Activated T-cell treated with anti-CD3 and anti-CD28 coated beads, Interleukin-2, amount 50 U/mL, for 72 hours (primary cell): ENCODE results near the gene GBP6. TPM values are rescaled to one million over a fixed set of nuclear protein-coding genes. Genes with fewer than 3 reads are reported as not detected.

Source experiments
- total RNA-seq, 2 donors: library from RNA; stranded (reverse); gene quantifications; one replicate each; pipeline ENCODE4 v1.2.3, GENCODE V29; 2022

GBP6 gene
- total RNA-seq, 2 donors from 2014 or later, result 2.8 to 3.3 TPM

Other genes with a start within 250 kb of the GBP6 start
- gene GBP2, start 237.9 kb upstream of the GBP6 start, total RNA-seq, result 100 to 1,000 TPM; 309 to 356 TPM
- under 1 TPM in 1 of 2 donors, not detected in 1; 0.23 TPM for gene GBP7, start 188.1 kb upstream of the GBP6 start, total RNA-seq
- gene GBP4, start 165.1 kb upstream of the GBP6 start, total RNA-seq, result 10 to 100 TPM; 37.7 to 60.6 TPM
- gene GBP5, start 91.2 kb upstream of the GBP6 start, total RNA-seq, result 100 to 1,000 TPM; 135 to 209 TPM
- 10 to 100 TPM; 33.8 to 38.9 TPM for gene LRRC8B, start 160.8 kb downstream of the GBP6 start, total RNA-seq